Measurements from ENCODE around the gene LATS1. TPM values are rescaled to one million over a fixed set of nuclear protein-coding genes. Genes with fewer than 3 reads are reported as not detected.
"Not testable (repeated sequence)": the region's sequence is repeated elsewhere in the genome, so short reads cannot be mapped to it uniquely, and the experiment has no call there.

The LATS1 gene
- total RNA-seq, 1 donor from 2014 or later = 41.8 TPM

- TF ChIP-seq, protein P1, sequence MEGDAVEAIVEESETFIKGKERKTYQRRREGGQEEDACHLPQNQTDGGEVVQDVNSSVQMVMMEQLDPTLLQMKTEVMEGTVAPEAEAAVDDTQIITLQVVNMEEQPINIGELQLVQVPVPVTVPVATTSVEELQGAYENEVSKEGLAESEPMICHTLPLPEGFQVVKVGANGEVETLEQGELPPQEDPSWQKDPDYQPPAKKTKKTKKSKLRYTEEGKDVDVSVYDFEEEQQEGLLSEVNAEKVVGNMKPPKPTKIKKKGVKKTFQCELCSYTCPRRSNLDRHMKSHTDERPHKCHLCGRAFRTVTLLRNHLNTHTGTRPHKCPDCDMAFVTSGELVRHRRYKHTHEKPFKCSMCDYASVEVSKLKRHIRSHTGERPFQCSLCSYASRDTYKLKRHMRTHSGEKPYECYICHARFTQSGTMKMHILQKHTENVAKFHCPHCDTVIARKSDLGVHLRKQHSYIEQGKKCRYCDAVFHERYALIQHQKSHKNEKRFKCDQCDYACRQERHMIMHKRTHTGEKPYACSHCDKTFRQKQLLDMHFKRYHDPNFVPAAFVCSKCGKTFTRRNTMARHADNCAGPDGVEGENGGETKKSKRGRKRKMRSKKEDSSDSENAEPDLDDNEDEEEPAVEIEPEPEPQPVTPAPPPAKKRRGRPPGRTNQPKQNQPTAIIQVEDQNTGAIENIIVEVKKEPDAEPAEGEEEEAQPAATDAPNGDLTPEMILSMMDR (IDR thresholded peaks at IDR 0.05; ENCODE audit: unreplicated experiment) = no peak
- DNase-seq (ENCODE audit: low spot score, unreplicated experiment) = no peak
- peaks cover 21% of the 10 kb centered on the region for H3K36me3 Mint-ChIP-seq (ENCODE audit: insufficient read depth)
- H3K27ac Mint-ChIP-seq = no peak overlapping the region
- H3K4me1 Mint-ChIP-seq (ENCODE audit: low read depth) = no peaks in the 10 kb centered on the region
- H3K9me3 Mint-ChIP-seq (ENCODE audit: low read depth) = no peaks in the 10 kb centered on the region
- no peaks in the 10 kb centered on the region for H3K27me3 Mint-ChIP-seq
- no peak overlapping the region for H3K4me3 Mint-ChIP-seq (ENCODE audit: low read depth)
Measured at GRCh38 chr6:149681209-149681608, 36.7 kb downstream of the LATS1 start.

DNA sequence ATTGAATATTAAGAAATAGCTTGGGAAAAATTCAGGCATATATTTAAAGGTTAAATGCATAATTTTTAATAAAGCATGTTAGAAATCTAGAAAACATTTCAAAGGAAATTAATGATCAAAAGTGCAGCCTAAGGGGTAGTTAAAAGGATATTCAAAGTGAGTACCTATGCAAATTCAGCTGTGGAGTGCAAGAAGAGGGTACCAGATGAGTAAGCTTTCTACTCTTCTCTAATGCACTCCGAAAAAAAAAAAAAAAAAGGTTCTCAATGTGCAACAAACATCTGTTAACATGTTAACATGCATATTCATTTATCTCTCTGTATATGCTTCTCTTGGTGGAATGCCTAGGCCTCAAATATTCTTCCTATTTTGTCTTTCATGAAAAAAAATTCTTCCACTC lies 37.4 kb downstream of the LATS1 start:
- no peak for DNase-seq (ENCODE audit: low spot score, unreplicated experiment)
- Mint-ChIP-seq H3K4me1 (ENCODE audit: low read depth) (no peaks in the 10 kb centered on the region), H3K27me3 (no peaks in the 10 kb centered on the region)

GRCh38 chr6:149672265-149672664 lies 45.6 kb downstream of the LATS1 start:
- DNase-seq (ENCODE audit: low spot score, unreplicated experiment); H3K27me3 Mint-ChIP-seq; H3K4me3 Mint-ChIP-seq (ENCODE audit: low read depth); H3K9me3 Mint-ChIP-seq (ENCODE audit: low read depth); H3K4me1 Mint-ChIP-seq (ENCODE audit: low read depth); H3K27ac Mint-ChIP-seq: not testable (repeated sequence)
- H3K36me3 Mint-ChIP-seq (ENCODE audit: insufficient read depth) = peaks cover 35% of the 10 kb centered on the region

More for the DNA sequence above, 37.4 kb downstream of the LATS1 start:
- TF ChIP-seq, protein P1 (IDR thresholded peaks at IDR 0.05; ENCODE audit: unreplicated experiment) = no peak
- peaks cover 20% of the 10 kb centered on the region for H3K36me3 Mint-ChIP-seq (ENCODE audit: insufficient read depth)
- no peak overlapping the region for H3K27ac Mint-ChIP-seq
- no peaks in the 10 kb centered on the region for H3K9me3 Mint-ChIP-seq (ENCODE audit: low read depth)
- no peak overlapping the region for H3K4me3 Mint-ChIP-seq (ENCODE audit: low read depth)

GRCh38 chr6:149660028-149660427 lies 57.9 kb downstream of the LATS1 start:
- H3K27me3 Mint-ChIP-seq = no peaks in the 10 kb centered on the region

GRCh38 chr6:149657441-149657840 lies 60.5 kb downstream of the LATS1 start:
- no peaks in the 10 kb centered on the region for H3K4me1 Mint-ChIP-seq (ENCODE audit: low read depth)
- H3K36me3 Mint-ChIP-seq (ENCODE audit: insufficient read depth) = peaks cover 20% of the 10 kb centered on the region
- no peaks in the 10 kb centered on the region for H3K9me3 Mint-ChIP-seq (ENCODE audit: low read depth)
- TF ChIP-seq, protein P1 (IDR thresholded peaks at IDR 0.05; ENCODE audit: unreplicated experiment) = no peak
- no peak overlapping the region for H3K4me3 Mint-ChIP-seq (ENCODE audit: low read depth)
- no peaks in the 10 kb centered on the region for H3K27me3 Mint-ChIP-seq
- no peak for DNase-seq (ENCODE audit: low spot score, unreplicated experiment)
- no peak overlapping the region for H3K27ac Mint-ChIP-seq

More at GRCh38 chr6:149660028-149660427, 57.9 kb downstream of the LATS1 start:
- no peak overlapping the region for H3K27ac Mint-ChIP-seq
- H3K4me3 Mint-ChIP-seq (ENCODE audit: low read depth) = no peak overlapping the region
- peaks cover 23% of the 10 kb centered on the region for H3K36me3 Mint-ChIP-seq (ENCODE audit: insufficient read depth)
- TF ChIP-seq, protein P1 (IDR thresholded peaks at IDR 0.05; ENCODE audit: unreplicated experiment) = no peak
- no peaks in the 10 kb centered on the region for H3K9me3 Mint-ChIP-seq (ENCODE audit: low read depth)
- no peaks in the 10 kb centered on the region for H3K4me1 Mint-ChIP-seq (ENCODE audit: low read depth)
- no peak for DNase-seq (ENCODE audit: low spot score, unreplicated experiment)

DNA sequence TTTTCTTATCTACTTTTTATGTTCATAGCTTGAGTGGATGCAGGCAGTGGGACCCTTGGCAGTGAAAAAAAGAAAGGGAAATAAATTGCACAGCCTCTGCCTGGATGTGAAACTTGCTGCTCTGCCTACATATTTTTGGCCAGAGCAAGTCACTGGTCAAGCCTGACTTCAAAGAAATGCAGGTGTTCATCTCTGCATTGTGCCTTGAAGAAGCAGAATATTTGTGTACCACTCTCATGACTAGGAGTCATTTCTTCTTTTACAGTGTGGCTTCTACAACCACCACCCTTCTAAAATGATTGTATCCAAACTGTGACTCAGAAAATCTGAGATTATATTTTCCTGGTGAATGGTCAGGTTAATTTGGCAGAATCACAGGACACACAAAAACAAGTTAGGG lies 66.8 kb downstream of the LATS1 start:
- Mint-ChIP-seq H3K4me3 (ENCODE audit: low read depth) (no peak overlapping the region), H3K36me3 (ENCODE audit: insufficient read depth) (peaks cover 9% of the 10 kb centered on the region), H3K4me1 (ENCODE audit: low read depth) (peaks cover 11% of the 10 kb centered on the region), H3K9me3 (ENCODE audit: low read depth) (no peaks in the 10 kb centered on the region), H3K27ac (no peak overlapping the region), H3K27me3 (no peaks in the 10 kb centered on the region)
- TF ChIP-seq, protein P1 (IDR thresholded peaks at IDR 0.05; ENCODE audit: unreplicated experiment) = no peak
- no peak for DNase-seq (ENCODE audit: low spot score, unreplicated experiment)
